HG03108 (cell line): ENCODE results near the gene URB1.
"Not testable (repeated sequence)": the region's sequence is repeated elsewhere in the genome, so short reads cannot be mapped to it uniquely, and the experiment has no call there.

Experiments
- ATAC-seq: cut with Tn5 transposase; IDR thresholded peaks from one replicate; pipeline ENCODE4 v1.9.1; 2021; ENCODE audit warnings: moderate library complexity; ENCODE audit not compliant: unreplicated experiment

URB1 gene

GRCh38 chr21:32298148-32298559 is 94.7 kb downstream of the URB1 start:
- no peak for ATAC-seq

- ATAC-seq, result no peak
Measured at GRCh38 chr21:32297449-32297848, 95.4 kb downstream of the URB1 start.

- no peak for ATAC-seq
Measured at GRCh38 chr21:32285476-32285875, 107.3 kb downstream of the URB1 start.

- ATAC-seq, result no peak
Measured at GRCh38 chr21:32282992-32283391, 109.8 kb downstream of the URB1 start.

- no peak for ATAC-seq
Measured at GRCh38 chr21:32281531-32281930, 111.3 kb downstream of the URB1 start.

GRCh38 chr21:32279377-32279680 is 113.5 kb downstream of the URB1 start:
- ATAC-seq, result peak; percentile 6

- peak; percentile 96 for ATAC-seq
Measured at GRCh38 chr21:32278518-32279376, 114.1 kb downstream of the URB1 start, which contains the start of gene MIS18A. Gene MIS18A, minus strand, starts transcription at chr21:32279049. Its CDS starts 35 bp downstream, at chr21:32279014.

- peak; percentile 17 for ATAC-seq
Measured at GRCh38 chr21:32278103-32278502, 114.7 kb downstream of the URB1 start.

- no peak for ATAC-seq
Measured at GRCh38 chr21:32276671-32277070, 116.1 kb downstream of the URB1 start.

- ATAC-seq, result no peak
Measured at GRCh38 chr21:32270748-32271147, 122.1 kb downstream of the URB1 start.

GRCh38 chr21:32265321-32265720 is 127.5 kb downstream of the URB1 start:
- ATAC-seq, result not testable (repeated sequence)

- ATAC-seq, result no peak
Measured at GRCh38 chr21:32261929-32262328, 130.9 kb downstream of the URB1 start.
